Fibroblast of skin of right biceps (primary cell): Measurements from ENCODE around the gene ASCL3.
"Not testable (repeated sequence)": the region's sequence is repeated elsewhere in the genome, so short reads cannot be mapped to it uniquely, and the experiment has no call there.

Experiments used
- DNase-seq: peaks from one replicate; pipeline ENCODE4 v3.0.0-alpha.2; 2013

The ASCL3 gene

GRCh38 chr11:8942518-8943066 lies at the start of gene ASCL3:
ASCL3 (minus strand) TSS chr11:8943016; CDS start chr11:8938161, 4,855 bp downstream.
- no peak for DNase-seq

- peak; percentile 75 for DNase-seq
These were observed 46.6 kb upstream of the ASCL3 start for GRCh38 chr11:8989453-8989852.

- DNase-seq, result peak; percentile 66
These were observed 45.8 kb upstream of the ASCL3 start for GRCh38 chr11:8988329-8989234.

- DNase-seq, result no peak
These were observed 44.6 kb upstream of the ASCL3 start for GRCh38 chr11:8987446-8987845.

GRCh38 chr11:8986772-8987171 lies 44.0 kb upstream of the ASCL3 start:
- not testable (repeated sequence) for DNase-seq

- DNase-seq, result no peak
These were observed 42.6 kb upstream of the ASCL3 start for GRCh38 chr11:8985462-8985861.

- no peak for DNase-seq
These were observed 40.7 kb upstream of the ASCL3 start for GRCh38 chr11:8983552-8983951.

- no peak for DNase-seq
These were observed 37.7 kb upstream of the ASCL3 start for GRCh38 chr11:8980485-8980884.

GRCh38 chr11:8979365-8979764 lies 36.5 kb upstream of the ASCL3 start:
- not testable (repeated sequence) for DNase-seq

- DNase-seq, result no peak
These were observed 30.3 kb upstream of the ASCL3 start for GRCh38 chr11:8973121-8973520.

GRCh38 chr11:8971924-8972316 lies 29.1 kb upstream of the ASCL3 start:
- no peak for DNase-seq

GRCh38 chr11:8971196-8971923 lies 28.5 kb upstream of the ASCL3 start:
- DNase-seq, result no peak

- DNase-seq, result no peak
These were observed 24.4 kb upstream of the ASCL3 start for GRCh38 chr11:8967184-8967583.

GRCh38 chr11:8964324-8965320 lies 21.8 kb upstream of the ASCL3 start, which contains the start of gene TMEM9B:
TMEM9B (minus strand) TSS chr11:8964442; CDS start chr11:8964313, 129 bp downstream.
- peak; percentile 84 for DNase-seq

GRCh38 chr11:8963569-8964323 lies 20.9 kb upstream of the ASCL3 start:
- DNase-seq, result no peak

- no peak for DNase-seq
These were observed 20.0 kb upstream of the ASCL3 start for GRCh38 chr11:8962841-8963240.

GRCh38 chr11:8961401-8961800 lies 18.6 kb upstream of the ASCL3 start:
- DNase-seq, result no peak

GRCh38 chr11:8959546-8960166 lies 16.8 kb upstream of the ASCL3 start:
- peak; percentile 71 for DNase-seq

GRCh38 chr11:8956860-8957259 lies 14.0 kb upstream of the ASCL3 start:
- DNase-seq, result no peak

- DNase-seq, result no peak
These were observed 6.1 kb upstream of the ASCL3 start for GRCh38 chr11:8948886-8949285.
